OCI-LY7 (cell line): ENCODE data around the gene IGBP1.

Experiments
- CTCF ChIP-seq: fragments of 200-600 bp; sonication (generic); conservative IDR thresholded peaks from 2 replicates; pipeline ENCODE4 v1.5.1; 2014; ENCODE audit warnings: mild to moderate bottlenecking, antibody characterized with exemption, low read length, moderate library complexity, mixed read lengths
- EZH2phosphoT487 ChIP-seq: fragments of 200-600 bp; sonication (generic); IDR thresholded peaks from 2 replicates; pipeline ENCODE4 v1.6.1; 2018; ENCODE audit warnings: low read depth, borderline replicate concordance, mild to moderate bottlenecking, mixed run types, antibody characterized with exemption, low read length, moderate library complexity, mixed read lengths

GRCh38 chrX:70141373-70141772, 8.1 kb downstream of the IGBP1 start:
- TF ChIP-seq CTCF: no peak
- no peak for TF ChIP-seq EZH2phosphoT487
